GM19023 (cell line): ENCODE results near the gene RFPL4A.
"Not testable (repeated sequence)": the region's sequence is repeated elsewhere in the genome, so short reads cannot be mapped to it uniquely, and the experiment has no call there.

Source experiments
- ATAC-seq: cut with Tn5 transposase; IDR thresholded peaks from one replicate; pipeline ENCODE4 v1.9.1; 2021; ENCODE audit warnings: mild to moderate bottlenecking, moderate library complexity; ENCODE audit not compliant: unreplicated experiment

RFPL4A gene

GRCh38 chr19:55758797-55759196 is at the start of gene RFPL4A:
Gene RFPL4A (plus strand): TSS chr19:55759097. CDS start chr19:55761801, 2,704 bp downstream.
- ATAC-seq: not testable (repeated sequence)

GRCh38 chr19:55711719-55712118 is 47.2 kb upstream of the RFPL4A start:
- ATAC-seq: no peak

DNA sequence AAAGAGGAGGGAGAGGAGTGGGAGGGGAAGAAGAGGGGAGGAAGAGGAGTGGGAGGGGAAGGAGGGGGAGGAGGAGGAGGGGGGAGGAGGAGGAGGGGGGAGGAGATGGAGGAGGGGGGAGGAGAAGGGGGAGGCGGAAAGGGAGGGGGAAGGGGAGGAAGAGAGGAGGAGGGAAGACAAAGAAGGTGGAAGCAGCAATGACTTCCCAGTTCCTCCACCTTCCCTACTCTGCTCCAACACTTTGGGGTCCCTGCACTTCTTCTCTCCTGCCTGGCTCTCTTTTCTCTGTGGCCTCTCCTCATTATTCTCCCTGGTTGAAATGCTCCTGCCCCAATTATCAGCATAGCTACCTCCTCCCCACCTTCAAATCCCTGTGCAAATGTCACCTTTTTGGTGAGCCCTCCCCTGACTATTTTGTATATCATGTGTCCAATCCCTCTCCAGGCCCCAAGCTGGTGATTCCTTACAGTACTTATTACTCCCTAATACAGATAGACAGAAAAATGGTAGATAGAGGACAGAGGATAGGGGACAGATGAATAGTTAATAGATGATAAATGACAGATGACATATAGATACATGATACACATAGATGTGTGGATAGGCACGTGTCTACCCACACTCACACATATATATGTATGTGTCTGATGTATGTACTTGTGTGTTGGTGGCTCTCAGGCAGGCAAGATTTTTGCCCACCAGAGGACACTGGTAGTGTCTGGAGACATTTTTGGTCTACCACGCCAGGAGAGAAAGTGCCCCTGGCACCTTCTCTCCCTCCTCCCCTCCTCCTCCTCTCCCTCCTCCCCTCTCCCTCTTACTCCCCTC is 45.9 kb upstream of the RFPL4A start:
- no peak for ATAC-seq

DNA sequence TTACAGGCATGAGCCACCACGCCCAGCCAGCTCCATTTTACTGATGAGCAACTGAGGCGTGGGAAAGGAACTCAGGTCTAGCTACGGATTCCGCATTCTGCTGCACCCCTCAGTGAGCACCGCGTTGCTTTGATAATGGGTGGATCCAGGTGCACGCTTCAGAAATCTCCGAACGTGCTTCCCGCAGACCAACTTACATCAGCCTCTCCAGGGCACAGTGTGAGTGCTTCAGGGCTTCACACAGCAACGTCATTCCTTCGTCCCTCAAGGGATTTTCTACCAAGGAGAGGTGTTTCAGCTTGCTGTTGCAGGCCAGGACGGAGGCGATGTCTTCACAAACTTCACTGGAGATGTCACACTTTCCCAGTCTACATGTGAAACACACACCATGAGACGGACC is 42.4 kb upstream of the RFPL4A start:
- ATAC-seq: no peak

- ATAC-seq: no peak
Observed at GRCh38 chr19:55717251-55717650, 41.6 kb upstream of the RFPL4A start.

- not testable (repeated sequence) for ATAC-seq
Observed at GRCh38 chr19:55717879-55718711, 40.8 kb upstream of the RFPL4A start.

DNA sequence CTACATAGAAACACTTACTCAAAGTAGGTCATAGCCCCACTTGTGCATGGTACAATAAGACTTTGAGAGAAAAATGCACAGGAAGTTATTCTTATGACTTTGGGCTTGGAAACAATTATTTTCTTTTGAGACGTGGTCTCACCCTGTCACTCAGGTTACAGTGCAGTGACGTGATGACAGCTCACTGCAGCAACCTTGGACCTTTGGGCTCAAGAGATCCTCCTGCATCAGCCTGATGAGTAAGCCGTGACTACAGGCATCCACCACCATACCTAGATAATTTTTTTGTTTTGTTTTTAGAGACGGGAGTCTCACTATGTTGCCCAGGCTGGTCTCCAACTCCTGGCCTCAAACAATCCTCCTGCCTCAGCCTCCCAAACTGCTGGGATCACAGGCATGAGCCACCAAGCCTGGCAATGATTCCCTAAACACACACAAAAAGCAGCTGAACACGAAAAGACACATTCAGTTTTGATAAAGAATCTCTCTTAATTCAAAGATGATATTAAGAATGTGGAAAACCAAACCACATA is 38.6 kb upstream of the RFPL4A start:
- no peak for ATAC-seq

GRCh38 chr19:55720801-55721200 is 38.1 kb upstream of the RFPL4A start:
- ATAC-seq: no peak

- ATAC-seq: no peak
Observed at GRCh38 chr19:55723491-55723890, 35.4 kb upstream of the RFPL4A start.

GRCh38 chr19:55730378-55730777 is 28.5 kb upstream of the RFPL4A start:
- ATAC-seq: not testable (repeated sequence)

GRCh38 chr19:55738302-55738701 is 20.6 kb upstream of the RFPL4A start, which contains the start of gene NLRP9:
Gene NLRP9 (minus strand): TSS chr19:55738402. CDS start chr19:55738374, 28 bp downstream.
- ATAC-seq: no peak

- ATAC-seq: no peak
Observed at GRCh38 chr19:55750715-55751114, 8.2 kb upstream of the RFPL4A start.

GRCh38 chr19:55753401-55753800 is 5.5 kb upstream of the RFPL4A start:
- no peak for ATAC-seq

DNA sequence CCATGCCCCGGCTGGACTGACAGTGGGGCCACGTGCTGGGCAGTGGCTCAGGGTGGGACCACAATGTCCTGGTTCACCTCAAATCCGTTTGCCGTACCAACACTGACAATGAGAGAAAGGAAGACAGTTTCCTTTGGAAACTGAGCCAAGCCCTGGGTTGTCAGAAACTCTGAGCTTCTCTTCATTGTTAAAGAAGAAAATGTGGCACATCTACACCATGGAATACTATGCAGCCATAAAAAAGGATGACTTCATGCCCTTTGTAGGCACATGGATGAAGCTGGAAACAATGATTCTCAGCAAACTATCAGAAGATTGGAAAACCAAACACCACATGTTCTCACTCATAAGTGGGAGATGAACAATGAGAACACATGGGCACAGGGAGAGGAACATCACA is 2.1 kb upstream of the RFPL4A start:
- ATAC-seq: not testable (repeated sequence)

- ATAC-seq: no peak
Observed at GRCh38 chr19:55766466-55766865, 7.6 kb downstream of the RFPL4A start.

DNA sequence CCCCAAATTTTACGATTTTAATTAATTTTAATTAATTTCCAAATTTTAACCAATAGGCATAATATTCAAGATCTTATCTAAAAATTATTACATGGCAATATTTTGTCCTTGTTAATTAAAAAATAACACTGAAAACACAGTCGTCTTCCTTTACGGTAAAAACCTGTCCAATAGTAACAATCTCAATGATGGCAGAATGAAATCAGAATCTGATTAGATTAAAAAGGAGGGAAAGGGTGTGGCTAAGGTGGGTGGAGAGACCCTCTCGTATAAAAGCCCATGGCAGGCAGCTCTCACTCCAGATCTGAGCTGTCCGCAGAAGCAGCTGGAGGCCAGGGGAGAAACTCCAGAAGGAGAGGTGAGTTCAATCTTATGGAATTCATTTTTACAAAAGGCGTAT is 9.9 kb downstream of the RFPL4A start, which contains the start of gene RFPL4AL1:
TSS of gene RFPL4AL1 (plus strand) at position 301 of the 400 bp plus-strand sequence. CDS start 2,687 bp downstream, outside the sequence.
- ATAC-seq: not testable (repeated sequence)

DNA sequence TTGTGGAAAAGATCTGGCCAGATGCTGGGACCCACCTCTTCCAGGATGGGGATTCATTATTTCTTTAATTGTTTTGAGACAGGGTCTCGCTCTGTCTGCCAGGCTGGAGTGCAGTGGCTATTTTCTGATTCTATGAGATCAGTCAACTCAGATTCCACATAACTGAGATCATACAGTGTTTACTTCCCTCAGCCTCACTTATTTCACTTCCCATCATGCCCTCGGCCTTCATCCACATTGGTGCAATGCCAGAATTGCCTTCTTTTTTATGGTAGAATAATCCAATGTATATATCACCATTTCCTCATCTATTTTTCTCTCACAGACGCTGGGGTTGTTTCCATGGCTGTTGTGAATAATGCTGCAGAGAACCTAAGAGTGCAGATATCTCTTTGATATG is 10.7 kb downstream of the RFPL4A start:
- ATAC-seq: not testable (repeated sequence)

GRCh38 chr19:55777528-55777927 is 18.6 kb downstream of the RFPL4A start:
- ATAC-seq: no peak

DNA sequence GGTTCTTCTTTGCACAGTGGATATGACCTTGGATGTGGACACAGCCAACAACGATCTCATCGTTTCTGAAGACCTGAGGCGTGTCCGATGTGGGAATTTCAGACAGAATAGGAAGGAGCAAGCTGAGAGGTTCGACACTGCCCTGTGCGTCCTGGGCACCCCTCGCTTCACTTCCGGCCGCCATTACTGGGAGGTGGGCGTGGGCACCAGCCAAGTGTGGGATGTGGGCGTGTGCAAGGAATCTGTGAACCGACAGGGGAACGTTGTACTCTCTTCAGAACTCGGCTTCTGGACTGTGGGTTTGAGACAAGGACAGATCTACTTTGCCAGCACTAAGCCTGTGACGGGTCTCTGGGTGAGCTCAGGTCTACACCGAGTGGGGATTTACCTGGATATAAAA is 19.4 kb downstream of the RFPL4A start:
- ATAC-seq: no peak

DNA sequence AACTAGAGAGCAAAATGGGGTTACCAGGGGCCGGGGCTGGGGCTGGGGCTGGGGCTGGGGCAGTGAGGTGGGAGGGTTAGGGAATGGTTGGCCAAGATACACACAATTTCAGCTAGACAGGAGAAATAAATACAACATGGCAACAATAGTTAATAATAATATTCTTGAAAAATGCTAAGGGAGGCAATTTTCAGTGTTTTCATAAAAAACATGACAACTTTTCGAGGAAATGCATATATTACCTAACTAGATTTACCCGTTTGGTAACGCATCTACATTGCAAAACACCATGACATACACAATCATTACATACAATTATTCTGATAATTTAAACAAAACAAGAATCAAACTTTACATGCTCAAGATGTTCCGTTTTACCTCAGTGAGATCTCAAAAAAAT is 22.2 kb downstream of the RFPL4A start:
- ATAC-seq: no peak

DNA sequence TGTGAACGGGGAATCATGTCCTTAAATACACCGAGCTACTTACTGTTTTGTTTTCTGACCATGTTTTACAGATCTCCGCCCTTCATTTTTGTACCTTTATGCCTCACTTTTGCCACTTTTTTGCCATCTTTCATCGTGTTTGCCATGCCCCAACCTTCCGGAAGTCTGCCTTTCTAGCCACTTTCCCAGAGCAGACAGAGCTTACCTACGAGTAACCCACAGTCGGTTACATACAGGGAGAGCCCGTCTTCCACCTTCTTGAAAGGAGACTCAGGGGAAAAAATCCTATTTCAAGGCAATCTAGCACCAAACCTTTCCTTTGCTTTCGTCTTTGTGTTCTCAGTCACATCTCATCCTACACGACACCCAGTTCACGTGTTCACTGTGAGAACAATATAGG is 36.1 kb downstream of the RFPL4A start:
- no peak for ATAC-seq
